Urothelium cell line (cell line): Measurements from ENCODE around the gene FMC1.
A peak's percentile ranks its signal among the peaks of the same experiment; 100 is the strongest.
"Not testable (repeated sequence)": the region's sequence is repeated elsewhere in the genome, so short reads cannot be mapped to it uniquely, and the experiment has no call there.

Experiments
- DNase-seq: peaks from one replicate; pipeline ENCODE4 v3.0.0; 2011; ENCODE audit warnings: low spot score, mixed read lengths
- FAIRE-seq: peaks from 2 replicates; lab custom pipeline; 2011; peaks lifted over from hg19 to GRCh38; lab: Jason Lieb, UNC

FMC1 gene

GRCh38 chr7:139340037-139340807 lies 915 bp upstream of the FMC1 start:
- DNase-seq = peak; percentile 90
- FAIRE-seq = no peak

GRCh38 chr7:139340808-139341057 lies 404 bp upstream of the FMC1 start:
- no peak for FAIRE-seq

GRCh38 chr7:139341776-139342226 lies 664 bp downstream of the FMC1 start:
- FAIRE-seq = no peak
- no peak for DNase-seq

More at GRCh38 chr7:139340808-139341057, 404 bp upstream of the FMC1 start:
- no peak for DNase-seq

GRCh38 chr7:139345042-139345441 lies 3.9 kb downstream of the FMC1 start:
- FAIRE-seq (no peak), DNase-seq (no peak)

GRCh38 chr7:139351027-139351426 lies 9.9 kb downstream of the FMC1 start:
- no peak for DNase-seq
- no peak for FAIRE-seq

GRCh38 chr7:139354729-139355128 lies 13.6 kb downstream of the FMC1 start:
- DNase-seq (no peak), FAIRE-seq (no peak)

GRCh38 chr7:139355320-139355719 lies 14.2 kb downstream of the FMC1 start:
- FAIRE-seq = no peak

GRCh38 chr7:139357729-139358506 lies 16.8 kb downstream of the FMC1 start:
- not testable (repeated sequence) for DNase-seq, FAIRE-seq

More at GRCh38 chr7:139355320-139355719, 14.2 kb downstream of the FMC1 start:
- no peak for DNase-seq

GRCh38 chr7:139358541-139359365 lies 17.6 kb downstream of the FMC1 start:
- peak; percentile 4 for DNase-seq
- FAIRE-seq = no peak

- FAIRE-seq = peak; percentile 27
Measured at GRCh38 chr7:139359366-139360209, 18.5 kb downstream of the FMC1 start, which contains the start of gene LUC7L2. Gene LUC7L2 (plus strand): TSS chr7:139359894. CDS start chr7:139360262, 368 bp downstream.

GRCh38 chr7:139360210-139360947 lies 19.2 kb downstream of the FMC1 start:
- DNase-seq = peak; percentile 93
- FAIRE-seq = no peak

More at GRCh38 chr7:139359366-139360209, 18.5 kb downstream of the FMC1 start, which contains the start of gene LUC7L2:
- peak; percentile 90 for DNase-seq

GRCh38 chr7:139360948-139361307 lies 19.8 kb downstream of the FMC1 start:
- FAIRE-seq (no peak), DNase-seq (no peak)

- no peak for FAIRE-seq
- no peak for DNase-seq
Measured at GRCh38 chr7:139361523-139361922, 20.4 kb downstream of the FMC1 start.

- FAIRE-seq = no peak
- no peak for DNase-seq
Measured at GRCh38 chr7:139362302-139362701, 21.2 kb downstream of the FMC1 start.

- DNase-seq (no peak), FAIRE-seq (no peak)
Measured at GRCh38 chr7:139362981-139363380, 21.8 kb downstream of the FMC1 start.

- DNase-seq (no peak), FAIRE-seq (no peak)
Measured at GRCh38 chr7:139365336-139365735, 24.2 kb downstream of the FMC1 start.

- DNase-seq = no peak
- no peak for FAIRE-seq
Measured at GRCh38 chr7:139366400-139366799, 25.3 kb downstream of the FMC1 start.

GRCh38 chr7:139367438-139368155 lies 26.5 kb downstream of the FMC1 start:
- FAIRE-seq (no peak), DNase-seq (no peak)
